ENCODE data around the gene CTAGE9. TPM values are rescaled to one million over a fixed set of nuclear protein-coding genes. Genes with fewer than 3 reads are reported as not detected.

CTAGE9 gene
- total RNA-seq, 2 experiments from 2014 or later, result not detected

DNA sequence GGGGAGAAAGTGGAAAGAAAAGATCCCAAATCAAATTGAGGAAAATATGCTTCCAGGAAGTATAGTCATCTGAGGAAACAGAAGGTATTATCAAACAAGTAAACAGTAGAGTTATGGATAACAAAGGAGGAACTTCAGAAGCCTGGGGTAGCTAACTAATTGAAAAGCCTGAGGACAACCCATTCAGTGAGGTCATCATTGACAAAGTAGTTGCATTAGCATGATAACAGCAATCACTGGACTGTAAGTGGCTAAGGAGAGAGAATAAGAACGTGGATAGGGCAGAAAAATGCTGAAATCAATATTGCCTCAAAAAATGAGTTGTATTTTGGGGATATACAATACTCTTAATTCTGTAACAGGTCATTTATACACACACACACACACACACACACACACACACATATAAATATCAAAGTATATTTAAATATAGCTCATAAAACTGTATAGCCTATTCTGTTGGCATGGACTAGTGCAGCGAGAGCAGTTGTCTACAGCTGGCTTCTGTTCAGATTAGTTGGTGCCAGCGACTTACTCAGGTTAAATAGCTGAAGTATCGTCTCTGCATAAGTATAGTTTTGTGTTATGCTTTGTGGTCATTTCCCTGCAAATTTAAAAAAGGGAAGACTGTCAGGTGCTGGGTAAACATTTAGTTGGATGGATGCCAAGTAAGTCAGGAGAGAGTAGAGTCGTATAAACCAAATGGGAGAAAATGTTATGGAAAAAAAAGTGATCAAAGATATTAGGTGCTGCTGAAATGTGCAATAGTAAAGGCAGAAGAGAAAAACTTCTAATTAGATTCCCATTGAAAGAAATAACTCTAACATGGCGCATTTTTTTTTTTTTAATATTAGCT lies 33.8 kb upstream of the CTAGE9 start:
- H2AFZ ChIP-seq (ENCODE audit: low read length), result no peak overlapping the region
- intact Hi-C loops (cut with micrococcal nuclease; ENCODE audit: unreplicated experiment), result no loop called here
- no peaks in the 10 kb centered on the region for H3K36me3 ChIP-seq (ENCODE audit: insufficient read depth, low read length)
- H3K9me2 ChIP-seq (ENCODE audit: insufficient read depth, low read length), result no peaks in the 10 kb centered on the region
- ChIA-PET CTCF (ENCODE audit: unreplicated experiment) (no interaction called here), POLR2A (interaction anchor here (1.3 kb wide), 1 partner anchor 13 kb away, joined by 5 read pairs; no protein-coding TSS in a partner anchor)
- TF ChIP-seq, protein P1, sequence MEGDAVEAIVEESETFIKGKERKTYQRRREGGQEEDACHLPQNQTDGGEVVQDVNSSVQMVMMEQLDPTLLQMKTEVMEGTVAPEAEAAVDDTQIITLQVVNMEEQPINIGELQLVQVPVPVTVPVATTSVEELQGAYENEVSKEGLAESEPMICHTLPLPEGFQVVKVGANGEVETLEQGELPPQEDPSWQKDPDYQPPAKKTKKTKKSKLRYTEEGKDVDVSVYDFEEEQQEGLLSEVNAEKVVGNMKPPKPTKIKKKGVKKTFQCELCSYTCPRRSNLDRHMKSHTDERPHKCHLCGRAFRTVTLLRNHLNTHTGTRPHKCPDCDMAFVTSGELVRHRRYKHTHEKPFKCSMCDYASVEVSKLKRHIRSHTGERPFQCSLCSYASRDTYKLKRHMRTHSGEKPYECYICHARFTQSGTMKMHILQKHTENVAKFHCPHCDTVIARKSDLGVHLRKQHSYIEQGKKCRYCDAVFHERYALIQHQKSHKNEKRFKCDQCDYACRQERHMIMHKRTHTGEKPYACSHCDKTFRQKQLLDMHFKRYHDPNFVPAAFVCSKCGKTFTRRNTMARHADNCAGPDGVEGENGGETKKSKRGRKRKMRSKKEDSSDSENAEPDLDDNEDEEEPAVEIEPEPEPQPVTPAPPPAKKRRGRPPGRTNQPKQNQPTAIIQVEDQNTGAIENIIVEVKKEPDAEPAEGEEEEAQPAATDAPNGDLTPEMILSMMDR (conservative IDR thresholded peaks at IDR 0.05; ENCODE audit: low read length), result no peak
- no peak for TF ChIP-seq EZH2phosphoT487 (IDR thresholded peaks at IDR 0.05; ENCODE audit: borderline replicate concordance, low read depth, low read length)
- no peak overlapping the region for H3K4me3 ChIP-seq (ENCODE audit: low read depth, low read length, poor library complexity, severe bottlenecking)
- no peaks in the 10 kb centered on the region for H3K79me2 ChIP-seq (ENCODE audit: insufficient read depth, low read depth, low read length)
- H3K27ac ChIP-seq (ENCODE audit: low read depth, low read length, poor library complexity, severe bottlenecking), result no peak overlapping the region
- no TSS peak for BruUV-seq (replicated peaks)
- H3K9me3 ChIP-seq (ENCODE audit: low read length), result no peaks in the 10 kb centered on the region
- H3K4me1 ChIP-seq (ENCODE audit: insufficient read depth, low read length, poor library complexity, severe bottlenecking), result no peaks in the 10 kb centered on the region
- no peak for DNase-seq (ENCODE audit: low spot score)
- no peak overlapping the region for H3K4me2 ChIP-seq (ENCODE audit: low read length)
- no peaks in the 10 kb centered on the region for H4K20me1 ChIP-seq (ENCODE audit: insufficient read depth, low read length)

DNA sequence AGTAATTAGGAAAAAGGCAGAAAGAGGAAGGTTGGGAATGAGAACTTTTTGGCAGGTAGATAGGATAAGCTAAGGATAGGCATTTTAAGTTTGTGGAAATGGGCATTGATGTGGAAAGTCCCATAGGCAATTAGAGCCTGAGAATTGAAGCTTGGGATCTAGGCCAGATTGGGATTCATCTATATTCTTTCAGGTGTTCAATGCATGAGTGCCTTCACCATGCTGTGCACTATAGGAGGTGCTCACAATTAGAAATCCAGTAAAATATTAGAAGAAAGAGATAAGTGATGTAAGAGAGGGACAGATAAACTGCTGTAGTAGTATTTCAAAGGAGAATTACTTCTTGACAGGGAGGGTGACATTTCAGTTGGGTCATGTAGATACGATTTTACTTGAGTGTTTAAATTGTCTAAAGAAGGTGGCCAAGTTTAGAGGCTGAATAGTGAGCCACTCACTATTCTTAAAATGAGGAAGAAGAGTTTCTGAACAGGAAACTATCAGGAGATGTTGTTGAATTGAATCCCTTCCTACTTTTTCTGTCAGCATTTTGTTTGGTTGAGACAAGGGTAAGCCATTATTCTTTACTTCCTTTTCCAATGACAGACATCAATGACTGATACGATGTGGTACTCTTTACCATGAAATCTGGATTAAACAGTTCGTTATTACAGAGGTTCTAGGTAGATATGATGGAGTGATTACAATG lies 31.0 kb upstream of the CTAGE9 start:
- ChIA-PET CTCF (ENCODE audit: unreplicated experiment) (no interaction called here), POLR2A (interaction anchor here (0.6 kb wide), 1 partner anchor 269 kb away, joined by 3 read pairs; no protein-coding TSS in a partner anchor)
- TF ChIP-seq EZH2phosphoT487 (IDR thresholded peaks at IDR 0.05; ENCODE audit: borderline replicate concordance, low read depth, low read length), result no peak
- TF ChIP-seq, protein P1 (conservative IDR thresholded peaks at IDR 0.05; ENCODE audit: low read length), result no peak
- Histone ChIP-seq H3K4me1 (ENCODE audit: insufficient read depth, low read length, poor library complexity, severe bottlenecking) (no peaks in the 10 kb centered on the region), H3K36me3 (ENCODE audit: insufficient read depth, low read length) (no peaks in the 10 kb centered on the region), H2AFZ (ENCODE audit: low read length) (no peak overlapping the region), H3K27ac (ENCODE audit: low read depth, low read length, poor library complexity, severe bottlenecking) (no peak overlapping the region), H3K4me3 (ENCODE audit: low read depth, low read length, poor library complexity, severe bottlenecking) (no peak overlapping the region), H3K4me2 (ENCODE audit: low read length) (no peak overlapping the region), H3K79me2 (ENCODE audit: insufficient read depth, low read depth, low read length) (no peaks in the 10 kb centered on the region), H3K9me2 (ENCODE audit: insufficient read depth, low read length) (no peaks in the 10 kb centered on the region), H3K9me3 (ENCODE audit: low read length) (no peaks in the 10 kb centered on the region), H4K20me1 (ENCODE audit: insufficient read depth, low read length) (no peaks in the 10 kb centered on the region)
- intact Hi-C loops (cut with micrococcal nuclease; ENCODE audit: unreplicated experiment), result no loop called here
- no peak for DNase-seq (ENCODE audit: low spot score)
- BruUV-seq (replicated peaks), result no TSS peak
